MM.1S (cell line): ENCODE measurements around the gene SLC6A19.

Experiments used
- EZH2phosphoT487 ChIP-seq: fragments of 300-600 bp; sonication (generic); IDR thresholded peaks from 2 replicates; pipeline ENCODE4 v1.6.1; 2018; ENCODE audit warnings: antibody characterized with exemption, low read length
- TF ChIP-seq, protein P1 (sequence below): fragments of 300-600 bp; sonication (generic); IDR thresholded peaks from 2 replicates; pipeline ENCODE4 v1.5.1; 2016; ENCODE audit warnings: antibody characterized with exemption, low read length, mixed read lengths

DNA sequence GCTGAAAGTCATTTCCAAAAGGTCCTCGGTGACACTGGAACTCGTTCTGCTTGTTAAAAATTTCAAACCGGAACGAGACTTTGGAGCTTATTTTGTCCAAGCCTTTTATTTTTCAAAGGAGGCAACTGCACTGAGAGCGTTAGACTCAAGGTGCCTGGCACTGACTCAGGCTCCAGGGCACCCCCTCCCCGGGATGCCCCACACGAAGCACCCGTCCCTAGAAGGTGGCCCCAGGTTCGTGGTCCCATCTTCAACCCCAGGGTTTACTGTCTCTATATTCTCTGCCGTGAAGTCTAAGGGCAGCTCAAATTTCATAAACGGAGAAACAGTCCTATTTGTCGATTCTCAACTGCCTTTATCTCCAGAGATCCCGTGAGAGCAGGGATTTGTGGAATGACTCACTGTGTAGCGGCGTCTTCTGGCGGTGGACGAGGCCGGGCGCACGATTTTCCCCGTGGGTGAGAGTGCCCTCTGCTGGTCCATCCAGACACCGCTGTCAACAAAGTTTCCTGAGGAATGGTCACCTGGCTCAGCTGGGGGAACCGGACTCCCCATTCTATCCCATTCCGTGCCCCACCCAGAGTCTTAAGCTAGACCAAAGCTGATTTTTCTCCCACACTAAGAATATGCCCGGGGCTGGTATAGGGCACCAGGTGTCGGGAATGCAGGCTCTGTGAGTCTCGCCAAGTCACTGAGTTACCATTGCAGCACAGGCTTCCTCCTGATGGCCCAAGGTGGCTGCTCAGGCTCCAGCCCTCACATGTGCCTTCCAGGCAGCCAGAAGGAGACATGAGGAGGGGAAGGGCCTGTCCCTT is 27.1 kb upstream of the SLC6A19 start:
- TF ChIP-seq, protein P1, sequence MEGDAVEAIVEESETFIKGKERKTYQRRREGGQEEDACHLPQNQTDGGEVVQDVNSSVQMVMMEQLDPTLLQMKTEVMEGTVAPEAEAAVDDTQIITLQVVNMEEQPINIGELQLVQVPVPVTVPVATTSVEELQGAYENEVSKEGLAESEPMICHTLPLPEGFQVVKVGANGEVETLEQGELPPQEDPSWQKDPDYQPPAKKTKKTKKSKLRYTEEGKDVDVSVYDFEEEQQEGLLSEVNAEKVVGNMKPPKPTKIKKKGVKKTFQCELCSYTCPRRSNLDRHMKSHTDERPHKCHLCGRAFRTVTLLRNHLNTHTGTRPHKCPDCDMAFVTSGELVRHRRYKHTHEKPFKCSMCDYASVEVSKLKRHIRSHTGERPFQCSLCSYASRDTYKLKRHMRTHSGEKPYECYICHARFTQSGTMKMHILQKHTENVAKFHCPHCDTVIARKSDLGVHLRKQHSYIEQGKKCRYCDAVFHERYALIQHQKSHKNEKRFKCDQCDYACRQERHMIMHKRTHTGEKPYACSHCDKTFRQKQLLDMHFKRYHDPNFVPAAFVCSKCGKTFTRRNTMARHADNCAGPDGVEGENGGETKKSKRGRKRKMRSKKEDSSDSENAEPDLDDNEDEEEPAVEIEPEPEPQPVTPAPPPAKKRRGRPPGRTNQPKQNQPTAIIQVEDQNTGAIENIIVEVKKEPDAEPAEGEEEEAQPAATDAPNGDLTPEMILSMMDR, result peak; percentile 79
- no peak for TF ChIP-seq EZH2phosphoT487
